ENCODE results near the gene FAM234B. TPM values are rescaled to one million over a fixed set of nuclear protein-coding genes. Genes with fewer than 3 reads are reported as not detected.

FAM234B gene
- total RNA-seq, 3 donors from 2014 or later = 4.6 to 21.4 (median 16.4) TPM

- Histone ChIP-seq H3K4me1 (peaks cover 0 to 5% of the 10 kb centered on the region in 2 donors), H3K36me3 (no peaks in the 10 kb centered on the region), H3K27ac (no peak overlapping the region), H3K9me3 (no peaks in the 10 kb centered on the region), H3K27me3 (no peaks in the 10 kb centered on the region), H3K4me3 (peak overlapping the region in 1 of 3 donors; percentile 95)
- intact Hi-C loops (cut with DNase I; ENCODE audit: low total_unique reads) = no loop called here
- no peak for DNase-seq (ENCODE audit: low spot score in 2 of 2)
- TF ChIP-seq, protein P1, sequence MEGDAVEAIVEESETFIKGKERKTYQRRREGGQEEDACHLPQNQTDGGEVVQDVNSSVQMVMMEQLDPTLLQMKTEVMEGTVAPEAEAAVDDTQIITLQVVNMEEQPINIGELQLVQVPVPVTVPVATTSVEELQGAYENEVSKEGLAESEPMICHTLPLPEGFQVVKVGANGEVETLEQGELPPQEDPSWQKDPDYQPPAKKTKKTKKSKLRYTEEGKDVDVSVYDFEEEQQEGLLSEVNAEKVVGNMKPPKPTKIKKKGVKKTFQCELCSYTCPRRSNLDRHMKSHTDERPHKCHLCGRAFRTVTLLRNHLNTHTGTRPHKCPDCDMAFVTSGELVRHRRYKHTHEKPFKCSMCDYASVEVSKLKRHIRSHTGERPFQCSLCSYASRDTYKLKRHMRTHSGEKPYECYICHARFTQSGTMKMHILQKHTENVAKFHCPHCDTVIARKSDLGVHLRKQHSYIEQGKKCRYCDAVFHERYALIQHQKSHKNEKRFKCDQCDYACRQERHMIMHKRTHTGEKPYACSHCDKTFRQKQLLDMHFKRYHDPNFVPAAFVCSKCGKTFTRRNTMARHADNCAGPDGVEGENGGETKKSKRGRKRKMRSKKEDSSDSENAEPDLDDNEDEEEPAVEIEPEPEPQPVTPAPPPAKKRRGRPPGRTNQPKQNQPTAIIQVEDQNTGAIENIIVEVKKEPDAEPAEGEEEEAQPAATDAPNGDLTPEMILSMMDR (IDR thresholded peaks at IDR 0.05) = no peak
Observed at GRCh38 chr12:12998248-12998647, 45.9 kb upstream of the FAM234B start.

DNA sequence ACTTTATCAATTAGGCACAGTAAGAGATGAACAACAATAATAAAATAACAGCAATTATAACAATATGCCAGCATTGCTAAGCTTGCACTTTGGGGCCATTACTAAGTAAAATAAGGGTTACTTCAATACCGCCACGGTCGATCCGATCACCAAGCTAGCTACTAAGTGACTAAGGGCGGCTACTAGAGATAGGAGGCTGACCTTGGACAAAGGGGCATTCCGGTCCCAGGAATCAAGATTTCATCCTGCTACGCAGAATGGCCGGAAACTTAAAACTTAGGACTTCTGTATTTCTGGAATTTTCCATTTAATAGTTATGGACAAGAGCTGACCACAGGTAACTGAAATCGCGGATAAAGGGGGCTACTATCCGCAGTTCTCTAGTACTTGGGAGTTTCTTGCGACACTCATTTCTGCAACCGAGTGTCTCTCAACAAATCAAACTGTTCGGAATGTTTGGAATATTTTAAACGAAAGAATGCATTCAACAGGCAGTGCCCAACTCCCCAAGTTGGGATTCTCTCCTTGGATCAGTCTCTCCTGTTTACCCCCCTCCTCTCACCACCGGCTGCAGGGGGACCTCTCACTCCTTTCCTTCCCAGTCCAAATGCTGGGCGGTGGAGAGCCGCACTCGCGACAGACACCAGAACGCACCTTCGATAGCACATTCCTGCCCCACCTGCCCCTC lies 44.8 kb upstream of the FAM234B start:
- Histone ChIP-seq H3K27me3 (no peaks in the 10 kb centered on the region), H3K4me3 (peak overlapping the region; percentile 59 to 95 (median 82)), H3K4me1 (peaks cover 0 to 5% of the 10 kb centered on the region in 2 donors), H3K36me3 (no peaks in the 10 kb centered on the region), H3K9me3 (no peaks in the 10 kb centered on the region), H3K27ac (peak overlapping the region; percentile 96)
- DNase-seq (ENCODE audit: low spot score in 2 of 2) = peak; percentile 42 to 53
- TF ChIP-seq, protein P1 (IDR thresholded peaks at IDR 0.05) = peak in 1 of 3 donors; percentile 11
- TF ChIP-seq POLR2A (IDR thresholded peaks at IDR 0.05) (no peak), POLR2AphosphoS5 (IDR thresholded peaks at IDR 0.05) (peak in 1 of 3 donors; percentile 32)
- intact Hi-C loops (cut with DNase I; ENCODE audit: low total_unique reads) = no loop called here

GRCh38 chr12:12999959-13000615 lies 44.1 kb upstream of the FAM234B start, which contains the start of gene HEBP1:
TSS of gene HEBP1 (minus strand) at chr12:13000265. CDS start at chr12:13000114, 151 bp downstream.
- intact Hi-C loops (cut with DNase I; ENCODE audit: low total_unique reads) = no loop called here
- peak; percentile 29 to 79 (median 63) for TF ChIP-seq POLR2AphosphoS5 (IDR thresholded peaks at IDR 0.05)
- TF ChIP-seq, protein P1 (IDR thresholded peaks at IDR 0.05) = no peak
- peak; percentile 86 for TF ChIP-seq POLR2A (IDR thresholded peaks at IDR 0.05)
- H3K36me3 ChIP-seq = no peaks in the 10 kb centered on the region

DNA sequence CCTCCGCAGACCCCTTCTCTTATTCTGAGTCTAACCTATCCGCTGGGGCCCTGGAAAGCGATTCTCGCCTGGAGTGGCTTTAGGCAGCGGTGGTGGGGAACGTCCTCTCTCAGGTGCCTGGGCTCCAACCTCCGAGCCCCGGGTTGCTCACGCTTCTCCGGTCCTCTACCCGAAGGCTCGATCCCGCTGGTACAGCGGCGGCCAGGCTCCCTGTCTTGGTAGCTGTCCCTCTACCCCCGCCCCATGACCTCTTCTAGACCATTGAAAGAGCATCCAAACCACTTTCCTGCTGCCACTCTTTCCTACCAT lies 43.6 kb upstream of the FAM234B start:
- intact Hi-C loops (cut with DNase I; ENCODE audit: low total_unique reads) = no loop called here
- peak in 1 of 2 donors; percentile 56 for DNase-seq (ENCODE audit: low spot score in 2 of 2)
- TF ChIP-seq POLR2A (IDR thresholded peaks at IDR 0.05) (no peak), POLR2AphosphoS5 (IDR thresholded peaks at IDR 0.05) (no peak)
- TF ChIP-seq, protein P1 (IDR thresholded peaks at IDR 0.05) = no peak
- H3K27me3 ChIP-seq = no peaks in the 10 kb centered on the region
- H3K36me3 ChIP-seq = no peaks in the 10 kb centered on the region
- peak overlapping the region; percentile 59 to 95 (median 82) for H3K4me3 ChIP-seq
- no peaks in the 10 kb centered on the region for H3K9me3 ChIP-seq
- peak overlapping the region; percentile 96 for H3K27ac ChIP-seq
- peaks cover 0 to 5% of the 10 kb centered on the region in 2 donors for H3K4me1 ChIP-seq

More at GRCh38 chr12:12999959-13000615, 44.1 kb upstream of the FAM234B start, which contains the start of gene HEBP1:
- peak within 1 kb of the TSS; percentile 59 to 95 (median 82) for H3K4me3 ChIP-seq
- no peaks in the 10 kb centered on the region for H3K9me3 ChIP-seq
- no peaks in the 10 kb centered on the region for H3K27me3 ChIP-seq
- peaks cover 0 to 5% of the 10 kb centered on the region in 2 donors for H3K4me1 ChIP-seq
- peak within 1 kb of the TSS; percentile 96 for H3K27ac ChIP-seq
- peak; percentile 85 to 98 for DNase-seq (ENCODE audit: low spot score in 2 of 2)
